Ectodermal cell (in vitro differentiated cells): Measurements from ENCODE around the gene DPAGT1.

Source experiments
- H3K27ac ChIP-seq: 2 replicates; pipeline ENCODE4 v1.7.0; 2013; ENCODE audit warnings: mild to moderate bottlenecking, low read depth, low read length; ENCODE audit not compliant: insufficient read depth, poor library complexity, severe bottlenecking
- H3K27me3 ChIP-seq: 2 replicates; pipeline ENCODE4 v1.7.0; 2013; ENCODE audit warnings: mild to moderate bottlenecking, low read length; ENCODE audit not compliant: insufficient read depth, control insufficient read depth, poor library complexity, severe bottlenecking
- H3K36me3 ChIP-seq: one replicate; pipeline ENCODE4 v1.7.0; 2013; ENCODE audit warnings: low read length; ENCODE audit not compliant: control insufficient read depth, insufficient read depth
- H3K4me1 ChIP-seq: one replicate; pipeline ENCODE4 v1.7.0; 2013; ENCODE audit warnings: low read length; ENCODE audit not compliant: control insufficient read depth, insufficient read depth
- H3K4me3 ChIP-seq: 2 replicates; pipeline ENCODE4 v1.7.0; 2013; ENCODE audit warnings: low read depth, low read length, control low read depth; ENCODE audit not compliant: insufficient read depth
- H3K9me3 ChIP-seq: 2 replicates; pipeline ENCODE4 v1.7.0; 2013; ENCODE audit warnings: mild to moderate bottlenecking, low read length, moderate library complexity; ENCODE audit not compliant: control insufficient read depth
- WGBS, 2 experiments: methylation state at CpG; one replicate each; pipeline ENCODE4 v1.1.7; 2013; ENCODE audit warnings: missing lambda C conversion rate in 2 of 2; 5-methylcytosine and 5-hydroxymethylcytosine counted together

Gene DPAGT1

DNA sequence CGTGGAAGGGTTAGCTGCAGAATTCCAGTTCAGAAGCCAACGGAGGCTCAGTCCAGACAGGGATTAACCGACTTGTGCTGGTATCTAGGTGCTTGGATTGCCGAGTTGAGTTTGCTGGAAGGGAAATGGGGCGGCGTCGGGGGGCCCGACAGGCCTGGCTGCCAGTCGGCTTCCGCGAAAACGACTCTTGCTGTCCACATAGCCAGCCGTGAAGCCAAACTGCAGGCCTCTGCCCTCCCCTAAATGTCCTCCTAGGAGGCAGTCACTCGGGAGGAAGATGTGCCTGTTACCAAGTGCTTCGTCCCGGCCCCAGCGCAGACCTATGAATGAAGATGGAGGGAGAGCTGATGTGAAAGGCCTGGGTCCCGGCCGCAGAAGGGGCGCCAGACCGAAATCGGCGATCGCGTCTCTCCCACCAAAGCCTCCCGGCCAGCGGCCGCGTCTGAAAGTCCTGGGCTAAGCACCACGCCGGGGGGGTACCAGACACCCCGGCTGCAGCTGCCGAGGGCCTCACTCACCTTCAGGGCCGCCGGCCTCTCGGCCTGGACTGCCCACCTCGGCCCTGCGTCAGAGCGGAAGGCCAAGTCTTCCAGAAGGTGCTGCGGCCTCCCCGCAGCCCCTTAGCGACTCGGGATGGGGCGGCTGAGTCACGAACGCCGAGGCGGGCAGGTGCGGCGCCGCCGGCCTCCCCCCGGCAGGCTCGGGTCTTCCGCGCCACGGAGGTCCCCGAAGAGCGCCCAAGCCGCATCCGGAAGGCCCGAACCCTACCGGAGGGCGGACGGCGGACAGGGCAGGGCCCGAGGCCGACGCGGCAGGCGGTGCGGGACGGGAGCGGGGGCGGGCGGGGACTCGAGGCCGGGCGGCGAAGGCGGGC lies 7.5 kb downstream of the DPAGT1 start:
- H3K4me1 ChIP-seq, result peaks cover 20% of the 10 kb centered on the region
- H3K9me3 ChIP-seq, result no peaks in the 10 kb centered on the region
- H3K36me3 ChIP-seq, result peaks cover 34% of the 10 kb centered on the region
- H3K27me3 ChIP-seq, result no peaks in the 10 kb centered on the region
- WGBS, 2 experiments, result 0 to 1% methylated on average over 81 of the region's 81 CpGs
- peak overlapping the region; percentile 99 for H3K4me3 ChIP-seq
- H3K27ac ChIP-seq, result peak overlapping the region; percentile 90

DNA sequence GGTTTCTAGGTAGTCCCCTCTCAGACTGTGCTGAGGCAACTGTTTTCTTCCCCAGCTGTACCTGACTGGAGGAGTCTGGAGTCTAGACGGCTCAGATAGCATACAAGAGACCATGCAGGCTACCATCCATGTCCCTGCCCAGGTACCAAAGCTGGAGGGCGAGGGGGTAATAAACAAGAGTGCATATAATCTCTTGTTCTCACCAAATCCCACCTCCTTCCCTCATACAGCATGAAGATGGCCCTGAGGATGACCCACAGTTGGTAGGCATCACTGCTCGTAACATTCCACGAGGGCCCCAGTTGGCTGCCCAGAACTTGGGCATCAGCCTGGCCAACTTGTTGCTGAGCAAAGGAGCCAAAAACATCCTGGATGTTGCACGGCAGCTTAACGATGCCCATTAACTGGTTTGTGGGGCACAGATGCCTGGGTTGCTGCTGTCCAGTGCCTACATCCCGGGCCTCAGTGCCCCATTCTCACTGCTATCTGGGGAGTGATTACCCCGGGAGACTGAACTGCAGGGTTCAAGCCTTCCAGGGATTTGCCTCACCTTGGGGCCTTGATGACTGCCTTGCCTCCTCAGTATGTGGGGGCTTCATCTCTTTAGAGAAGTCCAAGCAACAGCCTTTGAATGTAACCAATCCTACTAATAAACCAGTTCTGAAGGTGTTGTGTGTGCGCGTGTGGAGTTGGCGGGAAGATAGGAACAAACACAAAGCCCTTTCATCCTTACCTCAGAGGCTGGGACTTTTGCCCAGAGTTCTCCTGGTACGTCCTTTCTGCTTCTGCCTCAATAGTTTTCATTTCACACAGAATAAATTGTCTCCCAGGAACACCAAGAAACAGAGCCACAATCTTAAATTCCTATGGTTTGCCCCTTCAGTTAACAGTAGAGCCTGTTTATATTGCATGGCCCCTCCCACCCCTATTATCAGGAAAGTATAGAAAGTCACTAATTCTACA lies 8.5 kb downstream of the DPAGT1 start:
- 55 to 67% methylated on average over 12 of the region's 12 CpGs for WGBS, 2 experiments
- Histone ChIP-seq H3K27me3 (no peaks in the 10 kb centered on the region), H3K36me3 (peaks cover 33% of the 10 kb centered on the region), H3K27ac (no peak overlapping the region), H3K4me1 (peaks cover 20% of the 10 kb centered on the region), H3K4me3 (peak overlapping the region; percentile 99), H3K9me3 (no peaks in the 10 kb centered on the region)

DNA sequence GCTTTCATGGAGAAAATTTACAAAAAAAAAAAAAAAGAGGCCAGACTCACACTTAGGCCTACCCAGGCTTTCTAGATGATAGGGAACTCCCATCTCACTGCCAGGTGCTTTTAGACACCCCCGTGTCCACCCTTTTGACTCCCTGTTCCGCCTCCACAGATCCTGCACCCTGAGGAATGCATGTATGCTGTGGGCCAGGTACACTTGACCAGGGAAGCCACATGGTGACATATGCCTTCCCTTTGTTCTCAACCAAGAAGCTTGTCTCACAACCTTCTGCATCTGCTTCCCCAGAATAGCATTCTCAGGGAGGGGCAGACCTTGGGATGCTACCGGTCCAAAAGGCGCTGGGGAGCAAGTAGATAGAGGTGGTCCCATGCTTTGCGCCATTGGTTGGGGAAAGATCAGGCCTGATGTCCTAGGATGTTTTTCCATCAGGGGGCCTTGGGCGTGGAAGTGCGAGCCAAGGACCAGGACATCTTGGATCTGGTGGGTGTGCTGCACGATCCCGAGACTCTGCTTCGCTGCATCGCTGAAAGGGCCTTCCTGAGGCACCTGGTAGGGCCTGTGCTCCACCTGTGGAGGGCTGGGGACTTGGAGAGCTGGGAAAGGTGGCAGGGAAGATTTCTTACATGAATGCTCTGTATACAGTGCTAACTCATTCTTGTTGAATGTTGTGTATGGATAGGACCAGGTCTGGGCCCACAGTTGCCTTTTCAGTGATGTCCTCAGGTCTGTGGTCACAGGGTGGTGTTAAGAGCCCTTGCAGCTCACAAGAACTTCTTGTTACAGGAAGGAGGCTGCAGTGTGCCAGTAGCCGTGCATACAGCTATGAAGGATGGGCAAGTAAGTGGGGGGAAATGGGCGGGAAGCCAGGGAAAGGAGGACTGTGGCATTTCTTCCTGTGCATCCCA lies 9.4 kb downstream of the DPAGT1 start:
- Histone ChIP-seq H3K9me3 (no peaks in the 10 kb centered on the region), H3K36me3 (peaks cover 24% of the 10 kb centered on the region), H3K27me3 (no peaks in the 10 kb centered on the region), H3K4me1 (peaks cover 20% of the 10 kb centered on the region), H3K27ac (no peak overlapping the region), H3K4me3 (peak overlapping the region; percentile 99)
- WGBS, 2 experiments, result 90 to 93% methylated on average over 13 of the region's 13 CpGs

- H3K27ac ChIP-seq, result peak overlapping the region; percentile 26
- 81 to 85% methylated on average over 9 of the region's 9 CpGs for WGBS, 2 experiments
Measured at GRCh38 chr11:119091178-119091577, 10.5 kb downstream of the DPAGT1 start.

GRCh38 chr11:119089319-119089718 lies 12.3 kb downstream of the DPAGT1 start:
- peaks cover 15% of the 10 kb centered on the region for H3K36me3 ChIP-seq
- no peak overlapping the region for H3K4me3 ChIP-seq
- H3K4me1 ChIP-seq, result peaks cover 20% of the 10 kb centered on the region
- no peak overlapping the region for H3K27ac ChIP-seq
- no peaks in the 10 kb centered on the region for H3K9me3 ChIP-seq
- no peaks in the 10 kb centered on the region for H3K27me3 ChIP-seq
- WGBS, 2 experiments, result 93 to 94% methylated on average over 1 of the region's 1 CpG

More at GRCh38 chr11:119091178-119091577, 10.5 kb downstream of the DPAGT1 start:
- Histone ChIP-seq H3K4me1 (peaks cover 20% of the 10 kb centered on the region), H3K36me3 (peaks cover 15% of the 10 kb centered on the region), H3K27me3 (no peaks in the 10 kb centered on the region), H3K9me3 (no peaks in the 10 kb centered on the region), H3K4me3 (no peak overlapping the region)

DNA sequence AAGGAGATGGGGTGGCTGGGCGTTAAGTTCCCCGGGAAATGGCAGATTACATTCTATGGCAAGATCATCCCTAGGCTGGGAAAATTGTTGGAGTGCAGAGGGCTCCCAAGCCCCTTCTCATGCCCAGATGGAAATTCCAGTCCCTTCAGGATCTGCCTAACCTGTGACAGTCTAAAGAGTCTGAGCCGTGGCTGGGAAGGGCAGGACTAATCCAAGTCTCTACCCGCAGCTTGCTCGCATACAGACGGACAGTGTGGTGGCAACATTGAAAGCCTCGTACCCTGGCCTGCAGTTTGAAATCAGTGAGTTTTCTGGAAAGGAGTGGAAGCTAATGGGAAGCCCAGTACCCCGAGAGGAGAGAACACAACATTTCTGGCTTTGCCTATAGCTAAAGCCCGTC lies 13.2 kb downstream of the DPAGT1 start:
- Histone ChIP-seq H3K9me3 (no peaks in the 10 kb centered on the region), H3K27me3 (no peaks in the 10 kb centered on the region), H3K4me1 (peaks cover 19% of the 10 kb centered on the region), H3K4me3 (no peak overlapping the region), H3K27ac (no peak overlapping the region), H3K36me3 (peaks cover 15% of the 10 kb centered on the region)
- WGBS, 2 experiments, result 96% methylated on average over 9 of the region's 9 CpGs

DNA sequence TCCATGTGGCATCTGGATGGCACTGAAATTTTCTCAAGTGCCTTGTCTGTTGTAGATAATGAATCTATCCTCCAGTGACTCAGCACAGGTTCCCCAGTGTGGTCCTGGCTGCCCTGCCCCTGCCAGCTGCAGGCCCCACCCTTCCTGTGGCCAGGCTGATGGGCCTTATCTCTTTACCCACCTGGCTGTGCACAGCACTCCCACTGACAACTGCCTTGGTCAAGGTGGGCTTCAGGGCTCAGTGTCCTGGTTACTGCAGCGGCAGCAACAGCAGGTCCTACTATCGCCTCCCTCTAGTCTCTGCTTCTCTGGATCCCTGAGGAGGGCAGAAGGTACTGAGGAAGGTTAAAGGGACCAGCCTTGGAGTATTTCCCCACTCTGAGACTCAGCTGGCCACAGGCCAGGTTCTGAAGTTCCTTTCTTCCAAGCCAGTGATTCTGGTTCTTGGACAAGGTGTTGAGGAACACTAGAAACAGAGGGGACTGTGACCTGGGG lies 13.9 kb downstream of the DPAGT1 start:
- no peak overlapping the region for H3K27ac ChIP-seq
- 92 to 96% methylated on average over 2 of the region's 2 CpGs for WGBS, 2 experiments

DNA sequence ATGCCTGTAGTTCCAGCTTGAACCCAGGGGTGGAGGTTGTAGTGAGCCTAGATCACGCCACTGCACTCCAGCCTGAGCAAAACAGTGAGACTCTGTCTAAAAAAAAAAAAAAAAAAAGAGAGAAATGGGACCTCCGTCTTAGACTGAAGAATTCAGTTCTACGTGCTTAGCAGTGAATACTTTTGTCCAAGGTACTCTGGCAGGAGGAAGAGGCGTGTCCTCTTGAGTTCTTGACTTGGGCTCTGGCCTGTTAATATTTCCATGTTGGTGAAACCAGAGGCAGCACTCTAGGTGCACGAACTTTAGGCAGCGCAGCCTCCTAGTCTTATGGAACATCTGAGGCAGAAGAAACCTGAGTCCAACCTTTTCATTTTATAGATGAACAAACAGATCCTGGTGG lies 14.5 kb downstream of the DPAGT1 start:
- Histone ChIP-seq H3K36me3 (peaks cover 9% of the 10 kb centered on the region), H3K27me3 (no peaks in the 10 kb centered on the region), H3K9me3 (no peaks in the 10 kb centered on the region), H3K4me3 (no peak overlapping the region), H3K4me1 (peaks cover 6% of the 10 kb centered on the region), H3K27ac (no peak overlapping the region)
- whole genome bisulfite sequencing, 2 experiments, result 94 to 97% methylated on average over 6 of the region's 6 CpGs

More for the DNA sequence above, 13.9 kb downstream of the DPAGT1 start:
- Histone ChIP-seq H3K27me3 (no peaks in the 10 kb centered on the region), H3K36me3 (peaks cover 15% of the 10 kb centered on the region), H3K4me3 (no peak overlapping the region), H3K4me1 (peaks cover 13% of the 10 kb centered on the region), H3K9me3 (no peaks in the 10 kb centered on the region)

GRCh38 chr11:119085437-119085847 lies 16.2 kb downstream of the DPAGT1 start:
- no peaks in the 10 kb centered on the region for H3K27me3 ChIP-seq
- no peaks in the 10 kb centered on the region for H3K9me3 ChIP-seq
- H3K4me3 ChIP-seq, result peak overlapping the region; percentile 80
- no peaks in the 10 kb centered on the region for H3K4me1 ChIP-seq
- 4 to 5% methylated on average over 13 of the region's 13 CpGs for WGBS, 2 experiments
- H3K36me3 ChIP-seq, result peaks cover 10% of the 10 kb centered on the region
- no peak overlapping the region for H3K27ac ChIP-seq
